ENCODE data around the gene ZNF683.

DNA sequence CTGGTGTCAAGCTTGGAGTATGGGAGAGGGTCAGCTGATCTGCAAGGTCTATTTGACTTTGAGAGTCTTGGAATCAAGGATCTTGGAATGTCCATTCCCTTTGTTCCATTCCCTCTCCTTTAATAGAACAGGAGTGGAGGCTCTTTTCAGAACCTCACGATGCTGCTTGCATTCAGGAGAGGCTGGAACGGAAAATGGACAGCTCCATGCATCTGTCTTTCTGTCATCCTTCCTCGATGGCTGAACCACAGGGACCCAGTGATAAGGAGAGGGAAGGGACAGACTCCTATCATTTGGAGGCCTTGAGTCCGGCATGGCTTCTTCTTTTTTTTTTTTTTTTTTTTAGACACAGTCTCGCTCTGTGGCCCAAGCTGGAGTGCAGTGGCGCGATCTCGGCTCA is 23.2 kb upstream of the ZNF683 start:
- TF ChIP-seq CTCF (conservative IDR thresholded peaks at IDR 0.05 in 1 of 2, IDR thresholded peaks at IDR 0.05 in 1 of 2; ENCODE audit: low read depth in 1 of 2, low read length in 2 of 2): no peak
- TF ChIP-seq EZH2 (IDR thresholded peaks at IDR 0.05; ENCODE audit: low read length, missing control alignments): no peak

All from fibroblast of lung (primary cell).